Testis (tissue), 2 donors: ENCODE data around the gene ZGPAT.
A peak's percentile ranks its signal among the peaks of the same experiment; 100 is the strongest.

Experiments
- CTCF ChIP-seq, 3 experiments: fragments of 450-650 bp in 2 of 3; fragments of 200-600 bp in 1 of 3; sonication (generic) in 1 of 3; IDR thresholded peaks; one replicate each; pipeline ENCODE4 v1.5.1; 2016 to 2019; ENCODE audit warnings: antibody characterized with exemption in 3 of 3, mild to moderate bottlenecking in 2 of 3, moderate library complexity in 1 of 3
- POLR2A ChIP-seq: fragments of 450-650 bp; IDR thresholded peaks from one replicate; pipeline ENCODE4 v1.6.1; 2017; ENCODE audit warnings: antibody characterized with exemption, mild to moderate bottlenecking, moderate library complexity

- TF ChIP-seq POLR2A, result no peak
- peak in 1 of 3 experiments; percentile 26 for TF ChIP-seq CTCF (IDR thresholded peaks at IDR 0.05)
Observed at GRCh38 chr20:63707558-63708300, at the start of gene ZGPAT, which contains the start of gene ARFRP1.
